Urinary bladder (tissue), 4 donors: ENCODE data around the gene AXL. TPM values are rescaled to one million over a fixed set of nuclear protein-coding genes. Genes with fewer than 3 reads are reported as not detected.
"Not testable (repeated sequence)": the region's sequence is repeated elsewhere in the genome, so short reads cannot be mapped to it uniquely, and the experiment has no call there.

Experiments
- DNase-seq: peaks from one replicate; pipeline ENCODE4 v3.0.0-alpha.2; 2015; ENCODE audit errors: extremely low spot score
- H3K27ac ChIP-seq: one replicate; pipeline ENCODE4 v1.5.1; 2013; ENCODE audit warnings: low read depth, mild to moderate bottlenecking, moderate library complexity
- H3K36me3 ChIP-seq: one replicate; pipeline ENCODE4 v1.6.1; 2013; ENCODE audit warnings: mild to moderate bottlenecking, moderate library complexity; ENCODE audit not compliant: insufficient read depth
- H3K4me1 ChIP-seq: one replicate; pipeline ENCODE4 v1.6.1; 2013; ENCODE audit warnings: mild to moderate bottlenecking, moderate library complexity; ENCODE audit not compliant: insufficient read depth
- H3K4me3 ChIP-seq: one replicate; pipeline ENCODE4 v1.5.1; 2013; ENCODE audit warnings: low read depth, low read length
- WGBS: extraction: QIAGEN DNeasy Blood & Tissue Kit; methylation state at CpG from one replicate; pipeline ENCODE4 v1.1.7; 2013; 5-methylcytosine and 5-hydroxymethylcytosine counted together
- polyA plus RNA-seq: library from polyadenylated mRNA; stranded (reverse); fragments of 200-250 nt; gene quantifications from one replicate; pipeline ENCODE4 v1.2.3, GENCODE V29; 2013
- total RNA-seq: library from RNA; depleted of rRNA; stranded (reverse); fragments of >200 nt; gene quantifications from one replicate; pipeline ENCODE4 v1.2.3, GENCODE V29; 2014
- donor health status: healthy with polysubstance abuse.
- donor health status: healthy.

Gene AXL
- total and polyA plus RNA-seq, 2 donors = 53.7 to 55.0 TPM

DNA sequence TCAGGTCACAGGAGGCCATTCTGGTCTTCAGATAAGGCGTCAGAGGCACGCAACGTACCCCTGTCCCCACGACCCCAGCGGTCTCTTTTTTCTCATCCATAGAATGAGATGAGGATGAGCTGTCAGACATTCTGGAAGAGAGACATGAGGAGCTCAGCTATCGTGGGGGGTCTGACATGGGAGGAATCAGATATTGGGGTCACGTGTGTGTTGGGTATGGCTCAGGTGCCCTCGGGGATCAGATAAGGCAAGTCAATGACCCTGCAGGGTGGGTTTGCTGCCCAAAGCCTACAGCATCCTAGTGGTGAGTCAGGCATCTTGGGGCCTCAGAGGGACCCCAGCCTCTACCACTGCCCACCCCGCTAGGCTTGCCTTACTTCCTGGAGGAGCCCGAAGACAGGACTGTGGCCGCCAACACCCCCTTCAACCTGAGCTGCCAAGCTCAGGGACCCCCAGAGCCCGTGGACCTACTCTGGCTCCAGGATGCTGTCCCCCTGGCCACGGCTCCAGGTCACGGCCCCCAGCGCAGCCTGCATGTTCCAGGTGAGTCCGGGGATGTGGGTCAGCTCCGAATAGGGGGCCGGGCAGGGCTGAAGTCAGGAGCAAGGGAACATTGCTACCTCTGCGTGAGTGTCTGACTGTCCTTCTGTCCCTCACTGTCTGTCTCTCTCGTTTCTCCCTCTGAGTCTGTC, 2.6 kb downstream of the AXL start:
- WGBS = 91% methylated on average over 20 of the region's 20 CpGs
- DNase-seq = no peak
- Histone ChIP-seq H3K27ac (no peak overlapping the region), H3K36me3 (no peaks in the 10 kb centered on the region), H3K4me3 (no peak overlapping the region), H3K4me1 (no peaks in the 10 kb centered on the region)

DNA sequence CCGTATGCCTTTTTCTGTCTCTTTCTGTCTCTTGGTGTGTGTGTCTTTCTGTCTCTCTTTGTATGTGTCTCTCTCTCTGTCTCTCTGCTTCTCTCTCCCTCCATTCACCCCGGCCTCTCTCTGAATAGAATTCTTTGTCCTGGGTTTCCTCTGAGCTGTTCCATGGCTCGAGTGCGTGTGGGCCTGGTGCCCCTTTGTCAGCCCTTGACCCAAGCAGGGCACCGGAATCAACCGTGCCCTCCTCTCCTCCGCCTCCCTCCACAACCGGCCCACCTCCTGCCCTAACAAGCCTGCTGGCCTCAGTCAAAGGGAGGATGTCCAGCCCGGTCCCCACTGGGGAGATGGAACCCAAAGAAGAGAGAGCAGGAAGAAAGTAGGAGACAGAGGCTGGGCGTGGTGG, 3.2 kb downstream of the AXL start:
- 85% methylated on average over 10 of the region's 10 CpGs for WGBS
- Histone ChIP-seq H3K27ac (no peak overlapping the region), H3K36me3 (no peaks in the 10 kb centered on the region), H3K4me3 (no peak overlapping the region), H3K4me1 (no peaks in the 10 kb centered on the region)
- DNase-seq = no peak

GRCh38 chr19:41223431-41224234, 4.6 kb downstream of the AXL start:
- no peak overlapping the region for H3K4me3 ChIP-seq
- WGBS = 46% methylated on average over 8 of the region's 8 CpGs

DNA sequence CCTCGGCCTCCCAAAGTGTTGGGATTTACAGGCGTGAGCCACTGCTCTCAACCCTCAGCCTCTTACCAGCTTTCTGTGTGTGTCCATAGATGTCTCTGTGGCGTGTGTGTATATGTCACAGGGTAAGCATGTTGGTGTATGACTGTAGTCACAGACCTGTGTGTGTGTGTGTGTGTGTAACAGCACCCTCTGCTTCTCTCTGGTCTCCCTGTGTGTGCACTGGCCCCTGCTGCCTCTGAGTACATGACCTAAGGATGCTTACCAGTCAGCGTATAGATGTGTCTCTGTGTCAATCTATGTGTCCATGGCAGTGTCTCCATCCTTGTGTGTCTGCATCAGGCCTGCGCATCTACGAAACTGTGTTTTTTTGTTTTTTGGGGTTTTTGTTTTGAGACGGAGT, 5.6 kb downstream of the AXL start:
- Histone ChIP-seq H3K36me3 (no peaks in the 10 kb centered on the region), H3K27ac (no peak overlapping the region), H3K4me3 (no peak overlapping the region), H3K4me1 (no peaks in the 10 kb centered on the region)
- WGBS = 94% methylated on average over 7 of the region's 7 CpGs
- no peak for DNase-seq

More at GRCh38 chr19:41223431-41224234, 4.6 kb downstream of the AXL start:
- Histone ChIP-seq H3K4me1 (no peaks in the 10 kb centered on the region), H3K36me3 (no peaks in the 10 kb centered on the region), H3K27ac (no peak overlapping the region)
- no peak for DNase-seq

- Histone ChIP-seq H3K4me1 (no peaks in the 10 kb centered on the region), H3K36me3 (no peaks in the 10 kb centered on the region), H3K4me3 (peak overlapping the region; percentile 38), H3K27ac (peak overlapping the region; percentile 84)
- 47% methylated on average over 29 of the region's 29 CpGs for WGBS
- no peak for DNase-seq
Observed at GRCh38 chr19:41225238-41226052, 6.4 kb downstream of the AXL start.

DNA sequence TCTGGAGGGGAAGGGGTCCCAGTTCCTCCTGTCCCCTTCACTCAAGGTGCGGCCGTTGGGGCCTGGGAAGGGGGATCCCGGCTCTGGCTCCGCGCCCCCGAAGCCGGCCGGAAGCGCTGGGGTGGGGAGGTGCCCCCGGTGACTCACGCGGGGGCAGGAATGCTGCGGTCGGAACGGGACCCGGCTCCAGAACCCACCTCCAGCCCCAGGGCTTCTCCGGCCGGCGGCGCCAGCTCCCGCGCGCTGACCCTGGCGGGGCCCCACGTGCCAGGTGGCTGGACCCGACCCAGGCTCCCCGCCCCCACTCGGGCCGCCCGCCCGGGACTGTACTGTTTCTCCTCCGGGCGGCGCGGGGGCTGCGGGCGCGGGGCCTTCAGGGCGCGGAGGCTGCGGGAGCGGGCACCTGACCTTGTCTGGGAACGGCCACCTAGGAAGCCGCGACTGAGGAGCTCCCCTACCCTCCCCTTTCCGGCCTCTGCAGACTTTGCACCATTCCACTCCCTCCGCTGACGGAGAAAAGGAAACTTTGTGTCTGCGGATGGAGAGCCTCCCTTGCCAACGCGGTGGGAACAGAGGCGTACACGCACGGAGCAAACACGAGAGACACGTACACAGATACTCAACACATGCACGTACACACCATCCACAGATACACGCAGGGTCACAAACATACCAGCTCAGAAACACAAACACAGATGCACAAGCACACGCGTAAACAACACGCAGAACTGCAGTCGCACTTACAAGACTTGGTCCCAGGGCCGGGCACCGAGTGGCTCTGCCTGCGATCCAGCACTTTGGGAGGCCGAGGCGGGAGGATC, 7.2 kb downstream of the AXL start:
- Histone ChIP-seq H3K4me3 (peak overlapping the region; percentile 38), H3K27ac (peak overlapping the region; percentile 84), H3K36me3 (no peaks in the 10 kb centered on the region), H3K4me1 (no peaks in the 10 kb centered on the region)
- DNase-seq = no peak
- 5% methylated on average over 67 of the region's 67 CpGs for WGBS

GRCh38 chr19:41226874-41227390, 7.9 kb downstream of the AXL start:
- Histone ChIP-seq H3K36me3 (no peaks in the 10 kb centered on the region), H3K27ac (peak overlapping the region; percentile 63), H3K4me1 (no peaks in the 10 kb centered on the region), H3K4me3 (peak overlapping the region; percentile 38)
- DNase-seq = no peak
- WGBS = 64% methylated on average over 9 of the region's 9 CpGs

DNA sequence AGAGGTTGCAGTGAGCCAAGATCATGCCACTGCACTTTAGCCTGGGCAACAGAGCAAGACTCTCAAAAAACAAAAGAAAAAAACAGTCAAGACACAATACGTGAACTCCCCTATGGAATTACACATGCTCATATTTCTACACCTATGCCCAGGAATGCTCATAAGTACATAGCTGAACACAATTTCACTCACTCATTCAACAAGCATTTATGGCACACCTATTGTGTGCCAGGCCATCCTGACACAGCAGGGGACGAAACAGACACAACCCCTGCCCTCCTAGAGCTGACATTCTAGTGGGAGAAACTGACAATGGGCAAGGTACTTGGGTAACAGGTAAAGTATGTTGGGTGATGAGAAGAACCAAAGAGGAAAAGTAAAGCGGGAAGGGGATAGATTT, 9.5 kb downstream of the AXL start:
- DNase-seq = no peak
- no peak overlapping the region for H3K4me3 ChIP-seq
- no peaks in the 10 kb centered on the region for H3K36me3 ChIP-seq
- H3K27ac ChIP-seq = no peak overlapping the region
- 91% methylated on average over 3 of the region's 3 CpGs for WGBS
- no peaks in the 10 kb centered on the region for H3K4me1 ChIP-seq

DNA sequence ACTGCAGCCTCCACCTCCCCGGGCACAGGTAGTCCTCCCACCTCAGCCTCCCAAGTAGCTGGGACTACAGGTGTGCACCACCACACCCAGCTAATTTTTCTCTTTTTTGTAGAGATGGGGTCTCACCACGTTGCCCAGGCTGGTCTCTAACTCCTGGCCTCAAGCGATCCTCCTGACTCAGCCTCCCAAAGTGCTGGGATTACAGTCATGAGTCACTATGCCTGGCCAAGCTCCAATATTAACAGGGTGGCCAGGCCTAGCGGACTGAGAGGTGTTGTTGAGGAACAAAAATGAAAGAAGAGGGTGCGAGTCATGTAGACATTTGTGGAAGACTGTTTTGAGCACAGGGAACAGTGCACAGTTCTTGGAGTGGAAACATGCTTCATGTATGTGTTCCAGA, 10.3 kb downstream of the AXL start:
- H3K4me3 ChIP-seq, H3K27ac ChIP-seq, DNase-seq, H3K4me1 ChIP-seq, H3K36me3 ChIP-seq: not testable (repeated sequence)
- 83% methylated on average over 5 of the region's 5 CpGs for WGBS

DNA sequence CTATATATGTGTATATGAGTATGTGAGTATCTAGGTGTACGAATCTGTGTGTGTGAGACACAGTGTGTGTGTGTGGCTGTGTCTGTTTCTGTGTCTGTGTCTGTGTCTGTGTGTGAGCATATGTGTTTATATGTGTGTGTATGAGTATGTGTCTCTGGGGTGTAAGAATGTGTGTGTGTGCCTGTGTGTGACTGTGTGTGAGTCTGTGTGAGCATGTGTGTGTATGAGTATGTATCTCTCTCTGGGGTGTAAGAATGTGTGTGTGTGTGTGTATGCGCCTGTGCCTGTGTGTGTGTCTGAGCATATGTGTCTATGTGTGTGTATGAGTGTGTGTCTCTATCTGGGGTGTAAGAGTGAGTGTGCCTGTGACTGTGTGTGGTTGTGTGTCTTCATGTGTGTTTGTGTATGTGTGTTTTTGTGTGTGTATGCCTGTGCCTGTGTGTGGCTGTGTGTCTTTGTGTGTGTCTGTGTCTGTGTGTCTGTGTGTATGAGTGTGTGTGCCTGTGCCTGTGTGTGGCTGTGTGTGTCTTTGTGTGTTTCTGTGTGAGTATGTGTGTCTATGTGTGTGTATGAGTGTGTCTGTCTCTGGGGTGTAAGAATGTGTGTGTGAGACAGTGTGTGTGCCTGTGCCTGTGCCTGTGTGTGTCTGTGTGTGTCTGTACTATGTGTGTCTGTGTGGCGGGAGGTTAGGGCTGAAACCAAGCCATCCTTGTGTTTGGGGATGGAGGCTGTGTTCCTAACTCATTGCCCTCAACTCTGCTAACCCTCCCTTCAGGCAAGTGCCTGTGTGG, 11.2 kb downstream of the AXL start:
- no peak for DNase-seq
- Histone ChIP-seq H3K4me3 (no peak overlapping the region), H3K4me1 (no peaks in the 10 kb centered on the region), H3K27ac (no peak overlapping the region), H3K36me3 (no peaks in the 10 kb centered on the region)
- WGBS = 94% methylated on average over 3 of the region's 3 CpGs

DNA sequence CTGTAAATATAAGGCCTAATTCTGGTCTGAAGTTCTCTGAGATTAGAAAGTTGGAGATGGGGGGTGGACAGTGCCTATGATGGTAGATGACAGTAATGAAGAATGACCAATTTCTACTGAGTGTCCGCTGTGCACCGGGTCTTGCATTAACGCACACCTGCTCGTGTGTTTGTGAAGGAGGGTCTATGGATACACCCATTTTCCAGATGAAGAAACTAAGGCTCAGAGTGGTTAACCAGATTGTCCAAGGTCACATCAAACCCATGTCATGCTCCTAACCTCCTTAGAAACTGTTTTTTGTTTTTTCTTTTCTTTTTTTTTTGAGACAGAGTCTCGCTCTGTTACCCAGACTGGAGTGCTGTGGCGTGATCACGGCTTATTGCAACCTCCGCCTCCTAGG, 13.7 kb downstream of the AXL start:
- no peak for DNase-seq
- Histone ChIP-seq H3K4me1 (no peaks in the 10 kb centered on the region), H3K27ac (no peak overlapping the region), H3K36me3 (no peaks in the 10 kb centered on the region), H3K4me3 (no peak overlapping the region)
- WGBS = 96% methylated on average over 8 of the region's 8 CpGs

DNA sequence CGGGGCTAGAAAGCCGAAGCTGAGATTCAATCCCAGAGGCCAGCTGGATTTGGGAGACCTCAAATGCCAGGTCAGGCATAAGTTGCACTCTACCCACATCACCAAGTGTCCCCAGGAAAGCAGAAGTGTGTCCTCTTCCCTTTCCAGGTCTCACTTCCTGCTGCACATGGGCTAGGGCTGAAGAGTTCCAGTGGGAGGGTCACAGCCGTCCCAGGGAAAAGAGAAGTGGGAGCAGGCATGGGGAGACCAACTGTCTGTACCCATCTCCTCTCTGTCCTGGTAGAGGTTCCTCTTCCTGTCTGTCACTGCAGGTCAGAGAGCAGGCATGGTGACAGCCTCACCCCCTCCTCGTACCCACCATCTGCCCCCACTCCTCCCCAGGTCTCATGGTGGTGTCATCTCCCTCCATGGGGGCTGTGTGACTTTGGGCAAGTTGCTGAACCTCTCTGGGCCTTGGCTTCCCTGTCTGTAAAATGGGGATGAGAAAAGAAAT, 14.8 kb downstream of the AXL start:
- Histone ChIP-seq H3K27ac (no peak overlapping the region), H3K4me3 (no peak overlapping the region), H3K4me1 (no peaks in the 10 kb centered on the region), H3K36me3 (no peaks in the 10 kb centered on the region)
- WGBS = 70% methylated on average over 4 of the region's 4 CpGs
- no peak for DNase-seq
